H1 (cell line): Measurements from ENCODE around the gene FGR. TPM values are rescaled to one million over a fixed set of nuclear protein-coding genes. Genes with fewer than 3 reads are reported as not detected.
A peak's percentile ranks its signal among the peaks of the same experiment; 100 is the strongest.

Experiments
- CTCF ChIA-PET: fragments of 300-600 bp; sonication (Branson Sonifier 250); formaldehyde crosslinking; loops from one replicate; lab custom pipeline; 2021; ENCODE audit not compliant: partially characterized antibody; lab: Charles Lee
- POLR2A ChIA-PET: fragments of 300-600 bp; sonication (Branson Sonifier 250); formaldehyde crosslinking; loops from one replicate; lab custom pipeline; 2021; ENCODE audit warnings: inconsistent platforms; ENCODE audit not compliant: partially characterized antibody; lab: Charles Lee
- DNase-seq, 2 experiments: peaks; one replicate each; pipeline versions ENCODE4 v3.0.0 to v3.0.0-alpha.2; 2010 to 2022; ENCODE audit warnings: low spot score in 2 of 2, low read depth in 1 of 2, mixed read lengths in 1 of 2
- FAIRE-seq: peaks from 2 replicates; lab custom pipeline; 2011; peaks lifted over from hg19 to GRCh38; lab: Jason Lieb, UNC
- H2AFZ ChIP-seq: 2 replicates; pipeline ENCODE4 v1.8.1; 2012; ENCODE audit warnings: low read length, inconsistent platforms
- H2AK5ac ChIP-seq: 2 replicates; pipeline ENCODE4 v1.6.1; 2013; ENCODE audit warnings: low read depth, low read length
- H2BK120ac ChIP-seq: replicated peaks from 2 replicates; pipeline ENCODE3; 2013; ENCODE audit warnings: low read depth, low read length, inconsistent platforms
- H2BK12ac ChIP-seq: 2 replicates; pipeline ENCODE4 v1.6.1; 2013; ENCODE audit warnings: low read depth, low read length
- H2BK15ac ChIP-seq: 2 replicates; pipeline ENCODE4 v1.6.1; 2013; ENCODE audit warnings: low read length
- H2BK20ac ChIP-seq: 2 replicates; pipeline ENCODE4 v1.6.1; 2013; ENCODE audit warnings: low read length
- H2BK5ac ChIP-seq: 2 replicates; pipeline ENCODE4 v1.6.1; 2013; ENCODE audit warnings: low read depth, low read length
- H3K14ac ChIP-seq: 2 replicates; pipeline ENCODE4 v1.6.1; 2013; ENCODE audit warnings: inconsistent platforms; ENCODE audit not compliant: insufficient read length
- H3K18ac ChIP-seq: 2 replicates; pipeline ENCODE4 v1.6.1; 2013; ENCODE audit warnings: low read length; ENCODE audit errors: extremely low read depth
- H3K23ac ChIP-seq: 2 replicates; pipeline ENCODE4 v1.6.1; 2013; ENCODE audit warnings: inconsistent platforms; ENCODE audit not compliant: insufficient read length
- H3K23me2 ChIP-seq: 2 replicates; pipeline ENCODE4 v1.6.1; 2013; ENCODE audit warnings: low read depth, low read length
- H3K27ac ChIP-seq: 2 replicates; pipeline ENCODE4 v1.6.1; 2011; ENCODE audit warnings: low read depth, low read length, inconsistent platforms
- H3K27me3 ChIP-seq, 4 experiments: replicated peaks in 1 of 4; 1 replicate in 1 of 4; 2 replicates in 3 of 4; pipeline versions ENCODE4 v1.6.1 to v1.8.1; 2011 to 2013; ENCODE audit warnings: low read length in 3 of 4, mild to moderate bottlenecking in 3 of 4, inconsistent platforms in 2 of 4, mixed read lengths in 2 of 4, moderate library complexity in 1 of 4; ENCODE audit not compliant: control insufficient read depth in 3 of 4, insufficient read depth in 3 of 4; ENCODE audit errors: extremely low read depth in 1 of 4
- H3K36me3 ChIP-seq, 4 experiments: 2 replicates each; pipeline versions ENCODE4 v1.6.1 to v1.8.1; 2011 to 2013; ENCODE audit warnings: mild to moderate bottlenecking in 4 of 4, low read length in 3 of 4, moderate library complexity in 2 of 4, control low read depth in 1 of 4, inconsistent platforms in 1 of 4; ENCODE audit not compliant: insufficient read depth in 4 of 4, control insufficient read depth in 2 of 4
- H3K4ac ChIP-seq: replicated peaks from 2 replicates; pipeline ENCODE3; 2013; ENCODE audit warnings: low read length, low read depth, mixed read lengths, inconsistent platforms; ENCODE audit not compliant: insufficient read length
- H3K4me1 ChIP-seq, 4 experiments: replicated peaks in 1 of 4; 1 replicate in 1 of 4; 2 replicates in 3 of 4; pipeline versions ENCODE4 v1.6.1 to v1.8.1; 2011 to 2013; ENCODE audit warnings: low read length in 3 of 4, inconsistent platforms in 2 of 4, mixed read lengths in 1 of 4; ENCODE audit not compliant: insufficient read depth in 4 of 4, control insufficient read depth in 3 of 4
- H3K4me2 ChIP-seq, 2 experiments: 2 replicates each; pipeline versions ENCODE4 v1.6.1 to v1.8.1; 2011 to 2013; ENCODE audit warnings: low read depth in 2 of 2, low read length in 2 of 2, control low read depth in 1 of 2, inconsistent platforms in 1 of 2, mild to moderate bottlenecking in 1 of 2; ENCODE audit not compliant: insufficient read depth in 1 of 2
- H3K4me3 ChIP-seq, 4 experiments: fragments of 200-600, 300-600 bp in 1 of 4; sonication (generic), shearing (Covaris generic), sonication (Bioruptor Twin) in 1 of 4; 2 replicates each; pipeline versions ENCODE4 v1.5.1 to v1.8.1; 2011 to 2016; ENCODE audit warnings: low read length in 4 of 4, low read depth in 3 of 4, control low read depth in 2 of 4, inconsistent platforms in 2 of 4, mild to moderate bottlenecking in 2 of 4, mixed read lengths in 1 of 4, moderate library complexity in 1 of 4; ENCODE audit not compliant: insufficient read depth in 2 of 4; ENCODE audit errors: extremely low read depth in 1 of 4
- H3K56ac ChIP-seq: replicated peaks from 2 replicates; pipeline ENCODE3; 2013; ENCODE audit warnings: low read depth, mild to moderate bottlenecking, mixed read lengths, low read length, inconsistent platforms; ENCODE audit not compliant: insufficient read length
- H3K79me1 ChIP-seq: 2 replicates; pipeline ENCODE4 v1.6.1; 2013; ENCODE audit warnings: low read depth, low read length, control low read depth
- H3K79me2 ChIP-seq, 2 experiments: 2 replicates each; pipeline versions ENCODE4 v1.6.1 to v1.8.1; 2012 to 2013; ENCODE audit warnings: low read length in 2 of 2, mild to moderate bottlenecking in 2 of 2, inconsistent platforms in 1 of 2; ENCODE audit not compliant: insufficient read depth in 2 of 2, control insufficient read depth in 1 of 2
- H3K9ac ChIP-seq, 4 experiments: replicated peaks in 1 of 4; 1 replicate in 1 of 4; 2 replicates in 3 of 4; pipeline versions ENCODE4 v1.6.1 to v1.8.1; 2011 to 2013; ENCODE audit warnings: low read depth in 3 of 4, low read length in 3 of 4, control low read depth in 2 of 4, mild to moderate bottlenecking in 2 of 4, moderate library complexity in 2 of 4, inconsistent platforms in 1 of 4; ENCODE audit errors: extremely low read depth in 1 of 4
- H3K9me3 ChIP-seq, 2 experiments: 2 replicates each; pipeline versions ENCODE4 v1.6.1 to v1.8.1; 2012 to 2013; ENCODE audit warnings: mild to moderate bottlenecking in 2 of 2, moderate library complexity in 2 of 2, control low read depth in 1 of 2, inconsistent platforms in 1 of 2, low read depth in 1 of 2, low read length in 1 of 2, mixed read lengths in 1 of 2; ENCODE audit not compliant: insufficient read depth in 2 of 2
- H4K20me1 ChIP-seq, 2 experiments: replicated peaks in 1 of 2; 2 replicates each; pipeline versions ENCODE3 to v1.8.1; 2011 to 2013; ENCODE audit warnings: inconsistent platforms in 2 of 2, low read length in 2 of 2, mild to moderate bottlenecking in 1 of 2; ENCODE audit not compliant: insufficient read depth in 2 of 2, control insufficient read depth in 1 of 2
- H4K5ac ChIP-seq: 2 replicates; pipeline ENCODE4 v1.6.1; 2013; ENCODE audit warnings: low read length, low read depth, mixed read lengths, inconsistent platforms; ENCODE audit not compliant: insufficient read length
- H4K8ac ChIP-seq: 2 replicates; pipeline ENCODE4 v1.8.0; 2013; ENCODE audit warnings: mild to moderate bottlenecking, moderate library complexity, low read length, inconsistent platforms; ENCODE audit not compliant: insufficient read depth; ENCODE audit errors: extremely low read depth
- H4K91ac ChIP-seq: replicated peaks from 2 replicates; pipeline ENCODE3; 2013; ENCODE audit warnings: low read length, mixed read lengths, inconsistent platforms; ENCODE audit not compliant: insufficient read length
- CBX8 ChIP-seq: fragments of 300-800, 300-1000 bp; sonication (generic); IDR thresholded peaks from 2 replicates; pipeline ENCODE4 v1.7.1; 2016; ENCODE audit warnings: low read depth, low read length, borderline replicate concordance
- EP300 ChIP-seq, 2 experiments: IDR thresholded peaks; 1 replicate in 1 of 2; 2 replicates in 1 of 2; pipeline ENCODE4 v1.6.1; 2011 to 2012; ENCODE audit warnings: low read depth in 2 of 2, low read length in 2 of 2, mild to moderate bottlenecking in 2 of 2, borderline replicate concordance in 1 of 2, inconsistent platforms in 1 of 2, moderate library complexity in 1 of 2
- HDAC2 ChIP-seq, 2 experiments: fragments of 300-600 bp in 1 of 2; sonication (generic) in 1 of 2; IDR thresholded peaks; 2 replicates each; pipeline ENCODE4 v1.6.1; 2011 to 2012; ENCODE audit warnings: low read depth in 2 of 2, low read length in 2 of 2, mild to moderate bottlenecking in 2 of 2, moderate library complexity in 2 of 2, borderline replicate concordance in 1 of 2, inconsistent platforms in 1 of 2
- HDAC6 ChIP-seq: IDR thresholded peaks from one replicate; pipeline ENCODE4 v1.7.1; 2012; ENCODE audit warnings: low read depth, mild to moderate bottlenecking, inconsistent platforms, low read length, moderate library complexity
- KDM1A ChIP-seq: fragments of 200-600, 300-600 bp; sonication (generic); IDR thresholded peaks from 2 replicates; pipeline ENCODE4 v1.7.1; 2016; ENCODE audit warnings: mild to moderate bottlenecking, low read length, borderline replicate concordance
- PHF8 ChIP-seq: fragments of 200-600 bp; sonication (generic); conservative IDR thresholded peaks from 2 replicates; pipeline ENCODE4 v1.7.1; 2012; ENCODE audit warnings: low read depth, mild to moderate bottlenecking, inconsistent platforms, low read length, moderate library complexity
- SP2 ChIP-seq: IDR thresholded peaks from 2 replicates; pipeline ENCODE4 v1.6.1; 2012; ENCODE audit warnings: mild to moderate bottlenecking, low read length, inconsistent platforms
- SRF ChIP-seq: IDR thresholded peaks from 2 replicates; pipeline ENCODE4 v1.6.1; 2011; ENCODE audit warnings: mild to moderate bottlenecking, low read depth, low read length, moderate library complexity
- TBP ChIP-seq: IDR thresholded peaks from 2 replicates; pipeline ENCODE4 v1.6.1; 2011; ENCODE audit warnings: low read depth, low read length, improper control_type of control experiment
- TCF12 ChIP-seq: IDR thresholded peaks from 2 replicates; pipeline ENCODE4 v1.6.1; 2011; ENCODE audit warnings: low read depth, mild to moderate bottlenecking, low read length
- YY1 ChIP-seq: IDR thresholded peaks from 2 replicates; pipeline ENCODE4 v1.6.1; 2011; ENCODE audit warnings: low read depth, mild to moderate bottlenecking, low read length
- WGBS, 2 experiments: shearing (Covaris generic) in 1 of 2; methylation state at CpG; one replicate each; pipeline versions ENCODE4 v1.1.6 to v1.1.7; 2013 to 2015; ENCODE audit warnings: low lambda C conversion rate in 2 of 2, mixed read lengths in 2 of 2, inconsistent platforms in 1 of 2, low coverage in 1 of 2, missing lambda C conversion rate in 1 of 2; ENCODE audit not compliant: insufficient replicate concordance in 2 of 2, insufficient coverage in 1 of 2, insufficient read length in 1 of 2; ENCODE audit errors: extremely low coverage in 1 of 2, missing lambda C conversion rate in 1 of 2; 5-methylcytosine and 5-hydroxymethylcytosine counted together
- polyA plus RNA-seq, 7 experiments: library from polyadenylated mRNA; depleted of rRNA in 3 of 7; stranded (reverse) in 5 of 7; unstranded in 2 of 7; fragments of >200 nt in 5 of 7; fragments of 200-250 nt in 2 of 7; gene quantifications; 1 replicate in 5 of 7; 2 replicates in 1 of 7; 4 replicates in 1 of 7; pipeline versions ENCODE4 v1.2.1 to v1.2.3, GENCODE V29; 2011 to 2013; ENCODE audit warnings: missing spikeins in 2 of 7, mixed read lengths in 2 of 7
- total RNA-seq: library from RNA; stranded (reverse); fragmentation: NEBNext Ultra II Directional; extraction: Animal tissue kit (Norgen Biotek cat#: 25700); gene quantifications from 2 replicates; pipeline ENCODE4 v1.2.1, GENCODE V29; 2021
- TF ChIP-seq, protein P1 (sequence below): IDR thresholded peaks from 2 replicates; pipeline ENCODE4 v1.6.1; 2011; ENCODE audit warnings: low read depth, mild to moderate bottlenecking, low read length; ENCODE audit not compliant: insufficient read depth

Gene FGR
- total and polyA plus RNA-seq, 2 of the 8 experiments (the other 6 are each of a cell fraction or from before 2014, with no cell fraction given): 0.22 to 0.95 TPM

GRCh38 chr1:27598295-27598687 is 36.7 kb downstream of the FGR start:
- peak overlapping the region; percentile 2; the same call in 1 of the 2 replicates for H2BK15ac ChIP-seq
- H2BK5ac ChIP-seq: 0 out of 2 replicates have a peak overlapping the region, but pooled peaks have one; percentile 35
- no peaks in the 10 kb centered on the region for H3K36me3 ChIP-seq
- 0 out of 2 replicates have a peak overlapping the region, but pooled peaks have one; percentile 86 for H2AK5ac ChIP-seq
- no peak overlapping the region for H4K8ac ChIP-seq
- H4K5ac ChIP-seq: no peak overlapping the region
- WGBS, 2 experiments: 68% methylated on average over 2 of the region's 3 CpGs; no CpG with 5 or more reads in 1 of the 2 experiments
- H2BK120ac ChIP-seq: no peak overlapping the region
- H3K27me3 ChIP-seq: no peaks in the 10 kb centered on the region; a peak in 1 of 7 replicates
- H2BK20ac ChIP-seq: no peak overlapping the region
- no peak overlapping the region for H3K4me3 ChIP-seq
- 0 out of 2 replicates have a peak overlapping the region, but pooled peaks have one; percentile 48 for H3K18ac ChIP-seq
- no peak overlapping the region for H3K14ac ChIP-seq
- ChIA-PET POLR2A (interaction anchor here (1.5 to 13.5 kb wide), 3 partner anchors 22 to 203 kb away, joined by 4 to 355 read pairs (median 18); no protein-coding TSS in a partner anchor), CTCF (interaction anchor here (0.8 to 37.8 kb wide), 6 partner anchors 38 to 298 kb away, joined by 3 to 1807 read pairs (median 3); partner anchors contain the start of gene MAP3K6)
- no peak overlapping the region for H3K23ac ChIP-seq
- H3K9me3 ChIP-seq: no peaks in the 10 kb centered on the region
- H3K4ac ChIP-seq: no peak overlapping the region
- H4K91ac ChIP-seq: no peak overlapping the region
- peaks cover 27 to 64% (median 52%) of the 10 kb centered on the region in 4 experiments for H3K4me1 ChIP-seq
- peak overlapping the region in 1 of 2 experiments; percentile 16; a peak in 1 of 4 replicates for H3K4me2 ChIP-seq
- no peak overlapping the region for H3K56ac ChIP-seq
- DNase-seq (no peak), FAIRE-seq (no peak)
- H2BK12ac ChIP-seq: 0 out of 2 replicates have a peak overlapping the region, but pooled peaks have one; percentile 39
- H3K79me2 ChIP-seq: peaks cover 5 to 90% of the 10 kb centered on the region in 2 experiments; a peak in 3 of 4 replicates
- H3K9ac ChIP-seq: no peak overlapping the region
- H3K79me1 ChIP-seq: peaks cover 35% of the 10 kb centered on the region
- no peak overlapping the region for H3K27ac ChIP-seq
- peaks cover 22 to 63% of the 10 kb centered on the region in 2 experiments for H4K20me1 ChIP-seq
- H3K23me2 ChIP-seq: peaks cover 13% of the 10 kb centered on the region; the same call in 1 of the 2 replicates
- no peak overlapping the region for H2AFZ ChIP-seq
- TF ChIP-seq TCF12: no peak
- TF ChIP-seq HDAC6: no peak
- no peak for TF ChIP-seq CBX8
- TF ChIP-seq TBP: no peak
- TF ChIP-seq SRF: no peak
- TF ChIP-seq YY1: no peak
- TF ChIP-seq PHF8: no peak
- no peak for TF ChIP-seq KDM1A
- TF ChIP-seq SP2: no peak
- no peak for TF ChIP-seq HDAC2 (IDR thresholded peaks at IDR 0.05; ENCODE audit: borderline replicate concordance in 1 of 2, low read depth in 2 of 2, low read length in 2 of 2)
- TF ChIP-seq, protein P1, sequence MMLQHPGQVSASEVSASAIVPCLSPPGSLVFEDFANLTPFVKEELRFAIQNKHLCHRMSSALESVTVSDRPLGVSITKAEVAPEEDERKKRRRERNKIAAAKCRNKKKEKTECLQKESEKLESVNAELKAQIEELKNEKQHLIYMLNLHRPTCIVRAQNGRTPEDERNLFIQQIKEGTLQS: no peak
- TF ChIP-seq EP300 (IDR thresholded peaks at IDR 0.05; ENCODE audit: borderline replicate concordance in 1 of 2, low read depth in 2 of 2, low read length in 2 of 2): no peak
